ENCODE data around the gene MNT.

GRCh38 chr17:2438823-2439222, 38.0 kb upstream of the MNT start:
- TF ChIP-seq POLR2A (IDR thresholded peaks at IDR 0.05): no peak
- no peak for TF ChIP-seq CTCF (IDR thresholded peaks at IDR 0.05)
